Non-pigmented ciliary epithelial cell (primary cell): ENCODE measurements around the gene CHCHD1.
"Not testable (repeated sequence)": the region's sequence is repeated elsewhere in the genome, so short reads cannot be mapped to it uniquely, and the experiment has no call there.

Experiments used
- DNase-seq: peaks from one replicate; pipeline ENCODE4 v3.0.0-alpha.2; 2010; ENCODE audit warnings: low read depth

CHCHD1 gene

GRCh38 chr10:73793456-73793855 lies 11.6 kb downstream of the CHCHD1 start:
- DNase-seq = no peak

GRCh38 chr10:73795491-73795890 lies 13.6 kb downstream of the CHCHD1 start:
- DNase-seq = not testable (repeated sequence)

DNA sequence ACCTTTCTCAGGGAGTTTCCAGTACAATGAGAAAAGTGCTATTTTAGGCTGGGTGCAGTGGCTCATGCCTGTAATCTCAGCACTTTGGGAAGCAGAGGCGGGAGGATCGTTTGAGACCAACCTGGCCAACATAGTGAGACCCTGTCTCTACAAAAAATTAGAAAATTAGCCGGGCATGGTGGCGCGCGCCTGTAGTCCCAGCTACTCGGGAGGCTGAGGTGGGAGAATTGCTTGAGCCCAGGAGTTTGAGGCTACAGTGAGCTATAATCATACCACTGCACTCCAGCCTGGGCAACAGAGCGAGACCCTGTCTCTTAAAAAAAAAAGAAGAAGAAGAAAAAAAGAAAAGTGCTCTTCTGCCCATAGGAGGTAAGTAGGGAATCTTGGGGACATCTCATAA lies 14.2 kb downstream of the CHCHD1 start:
- not testable (repeated sequence) for DNase-seq

DNA sequence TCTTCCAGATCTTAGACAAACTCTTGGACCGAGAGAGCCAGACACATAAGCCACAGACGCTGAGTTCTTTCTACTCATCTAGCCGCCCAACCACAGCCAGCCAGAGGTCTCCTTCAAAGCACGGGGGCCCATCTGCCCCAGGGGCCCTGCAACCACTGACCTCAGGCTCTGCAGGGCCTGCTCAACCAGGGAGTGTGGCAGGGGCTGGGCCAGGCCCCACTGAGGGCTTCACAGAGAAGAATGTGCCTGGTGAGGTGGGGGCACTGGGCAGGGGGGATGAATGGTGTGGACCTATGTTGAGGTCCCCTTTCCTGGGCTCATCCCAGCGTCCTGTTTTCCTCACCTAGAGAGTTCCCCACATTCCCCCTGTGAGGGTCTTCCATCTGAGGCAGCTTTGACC lies 14.9 kb downstream of the CHCHD1 start:
- no peak for DNase-seq

DNA sequence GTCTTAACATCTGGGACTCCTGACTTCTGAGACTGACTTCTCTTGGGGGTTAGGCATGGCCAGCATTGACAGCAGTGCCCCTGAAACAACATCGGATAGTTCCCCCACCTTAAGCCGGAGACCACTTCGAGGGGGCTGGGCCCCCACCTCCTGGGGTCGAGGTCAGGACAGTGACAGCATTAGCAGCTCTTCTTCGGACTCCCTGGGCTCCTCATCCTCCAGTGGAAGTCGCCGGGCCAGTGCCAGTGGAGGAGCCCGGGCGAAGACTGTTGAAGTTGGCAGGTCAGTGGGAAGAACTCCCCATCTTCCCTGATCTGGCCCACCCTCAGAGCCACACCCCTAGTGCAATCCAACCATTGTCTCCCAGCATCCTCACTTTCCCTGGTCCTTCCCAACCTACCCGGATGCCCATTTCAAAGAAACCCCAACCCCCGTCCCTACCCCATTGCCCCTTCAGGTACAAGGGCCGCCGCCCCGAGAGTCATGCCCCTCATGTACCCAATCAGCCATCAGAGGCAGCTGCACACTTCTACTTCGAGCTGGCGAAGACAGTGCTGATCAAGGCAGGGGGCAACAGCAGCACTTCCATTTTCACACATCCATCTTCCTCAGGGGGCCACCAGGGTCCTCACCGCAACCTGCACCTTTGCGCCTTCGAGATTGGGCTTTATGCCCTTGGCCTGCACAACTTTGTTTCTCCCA lies 15.6 kb downstream of the CHCHD1 start:
- DNase-seq = no peak

DNA sequence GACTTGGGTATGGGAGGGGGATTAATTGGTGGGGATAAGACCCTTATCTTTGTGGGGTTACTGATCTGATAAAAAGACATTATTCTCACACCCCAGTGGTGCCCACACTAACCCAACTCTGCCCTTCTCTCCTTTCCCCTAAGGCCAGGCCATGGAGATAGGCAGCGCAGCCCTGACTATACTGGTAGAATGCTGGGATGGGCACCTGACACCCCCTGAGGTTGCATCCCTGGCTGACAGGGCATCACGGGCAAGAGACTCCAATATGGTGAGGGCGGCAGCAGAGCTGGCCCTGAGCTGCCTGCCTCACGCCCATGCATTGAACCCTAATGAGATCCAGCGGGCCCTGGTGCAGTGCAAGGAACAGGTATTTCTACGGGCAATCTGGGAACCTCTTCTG lies 16.2 kb downstream of the CHCHD1 start:
- DNase-seq = no peak

DNA sequence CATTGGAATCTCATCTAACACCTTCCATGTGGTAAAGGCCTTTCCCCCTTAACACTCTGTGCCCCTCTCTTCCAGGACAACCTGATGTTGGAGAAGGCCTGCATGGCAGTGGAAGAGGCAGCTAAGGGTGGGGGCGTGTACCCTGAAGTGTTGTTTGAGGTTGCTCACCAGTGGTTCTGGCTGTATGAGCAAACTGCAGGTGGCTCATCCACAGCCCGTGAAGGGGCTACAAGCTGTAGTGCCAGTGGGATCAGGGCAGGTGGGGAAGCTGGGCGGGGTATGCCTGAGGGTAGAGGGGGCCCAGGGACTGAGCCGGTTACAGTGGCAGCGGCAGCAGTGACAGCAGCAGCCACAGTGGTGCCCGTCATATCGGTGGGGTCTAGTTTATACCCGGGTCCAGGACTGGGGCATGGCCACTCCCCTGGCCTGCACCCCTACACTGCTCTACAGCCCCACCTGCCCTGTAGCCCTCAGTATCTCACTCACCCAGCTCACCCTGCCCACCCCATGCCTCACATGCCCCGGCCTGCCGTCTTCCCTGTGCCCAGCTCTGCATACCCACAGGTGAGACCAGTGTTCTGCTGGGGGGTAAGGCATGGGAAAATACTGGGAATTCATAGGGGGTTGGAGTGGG lies 17.2 kb downstream of the CHCHD1 start:
- no peak for DNase-seq

DNA sequence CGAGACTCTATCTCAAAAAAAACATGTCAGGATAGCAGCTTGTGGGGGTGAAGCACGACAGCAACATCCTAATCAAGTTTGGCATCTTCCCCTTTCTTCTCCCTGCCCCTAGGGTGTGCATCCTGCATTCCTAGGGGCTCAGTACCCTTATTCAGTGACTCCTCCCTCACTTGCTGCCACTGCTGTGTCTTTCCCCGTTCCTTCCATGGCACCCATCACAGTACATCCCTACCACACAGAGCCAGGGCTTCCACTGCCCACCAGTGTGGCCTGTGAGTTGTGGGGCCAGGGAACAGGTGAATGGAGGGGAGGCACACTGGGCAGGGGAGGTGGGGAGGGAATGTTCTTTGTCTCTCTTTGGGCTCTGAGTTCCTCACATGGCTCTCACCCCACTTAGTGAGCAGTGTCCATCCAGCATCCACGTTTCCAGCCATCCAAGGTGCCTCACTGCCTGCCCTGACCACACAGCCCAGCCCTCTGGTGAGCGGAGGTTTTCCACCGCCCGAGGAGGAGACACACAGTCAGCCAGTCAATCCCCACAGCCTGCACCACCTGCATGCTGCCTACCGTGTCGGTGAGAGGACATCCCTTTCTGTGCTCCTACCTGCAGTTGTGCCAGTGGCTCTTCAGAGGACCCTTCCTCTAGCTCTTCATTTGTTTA lies 18.2 kb downstream of the CHCHD1 start:
- DNase-seq = no peak

GRCh38 chr10:73800560-73801252 lies 18.9 kb downstream of the CHCHD1 start:
- no peak for DNase-seq

GRCh38 chr10:73801253-73801590 lies 19.4 kb downstream of the CHCHD1 start:
- no peak for DNase-seq

DNA sequence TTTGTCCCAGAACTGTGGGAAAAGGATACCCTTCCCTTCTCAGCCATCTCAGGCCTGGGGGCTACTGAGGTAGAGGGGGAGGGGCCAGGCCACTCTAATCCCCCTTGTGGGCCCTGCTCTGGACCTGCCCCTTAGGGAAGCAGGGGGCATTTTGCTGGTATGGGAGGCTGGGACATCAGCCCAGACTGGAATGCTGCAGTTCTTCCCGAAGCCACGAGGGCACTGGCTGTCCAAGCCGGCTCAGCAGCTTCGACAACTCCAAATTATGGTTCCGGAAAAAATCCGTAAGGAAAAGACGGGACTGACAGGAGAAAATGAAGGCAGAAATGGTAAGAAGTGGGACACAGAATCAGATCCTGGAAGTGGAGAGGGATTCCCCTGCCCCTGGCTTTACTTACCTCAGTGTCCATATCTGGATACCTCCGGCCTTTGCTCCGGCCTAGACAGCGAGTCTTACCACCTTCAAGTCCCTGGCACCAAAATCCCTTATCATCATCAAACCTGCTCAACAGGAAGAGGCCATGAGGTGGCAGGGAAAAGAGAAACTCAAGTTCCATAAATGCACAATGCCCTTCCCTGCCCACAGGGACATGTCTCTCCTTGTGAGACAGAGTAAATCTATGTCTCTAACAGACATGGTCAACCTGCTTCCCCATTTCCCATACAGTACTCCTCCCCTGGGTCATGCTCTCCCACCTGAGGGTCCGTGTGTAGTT lies 20.6 kb downstream of the CHCHD1 start:
- no peak for DNase-seq

DNA sequence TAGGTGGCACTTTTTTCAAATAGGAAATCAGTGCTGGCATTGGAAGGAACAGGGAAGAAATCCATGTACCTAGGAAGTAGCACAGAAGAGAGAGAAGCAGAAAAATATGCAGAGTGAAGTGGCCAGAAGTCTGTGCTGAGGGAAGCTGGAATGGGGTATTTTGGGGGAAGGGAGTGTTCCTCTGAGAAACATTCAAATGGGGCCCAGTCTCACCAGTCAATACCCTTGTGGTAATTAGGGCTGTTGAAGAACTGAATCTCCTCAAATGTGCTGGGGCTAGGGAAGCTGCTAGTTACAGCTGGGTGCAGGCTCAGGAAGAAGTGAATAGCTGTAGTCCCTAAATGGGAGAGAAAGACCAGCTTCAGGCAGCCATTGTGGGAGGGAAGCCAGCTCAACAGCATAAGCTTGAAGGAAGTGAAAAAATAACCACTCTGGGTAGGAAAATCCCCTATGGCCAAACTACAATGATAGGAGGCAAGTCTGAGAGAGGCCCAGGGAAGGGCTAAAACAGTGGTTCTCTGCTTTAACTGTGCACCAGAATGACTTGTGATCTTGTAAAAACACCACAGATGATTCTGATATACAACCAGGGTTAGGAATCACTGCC lies 21.9 kb downstream of the CHCHD1 start:
- no peak for DNase-seq

DNA sequence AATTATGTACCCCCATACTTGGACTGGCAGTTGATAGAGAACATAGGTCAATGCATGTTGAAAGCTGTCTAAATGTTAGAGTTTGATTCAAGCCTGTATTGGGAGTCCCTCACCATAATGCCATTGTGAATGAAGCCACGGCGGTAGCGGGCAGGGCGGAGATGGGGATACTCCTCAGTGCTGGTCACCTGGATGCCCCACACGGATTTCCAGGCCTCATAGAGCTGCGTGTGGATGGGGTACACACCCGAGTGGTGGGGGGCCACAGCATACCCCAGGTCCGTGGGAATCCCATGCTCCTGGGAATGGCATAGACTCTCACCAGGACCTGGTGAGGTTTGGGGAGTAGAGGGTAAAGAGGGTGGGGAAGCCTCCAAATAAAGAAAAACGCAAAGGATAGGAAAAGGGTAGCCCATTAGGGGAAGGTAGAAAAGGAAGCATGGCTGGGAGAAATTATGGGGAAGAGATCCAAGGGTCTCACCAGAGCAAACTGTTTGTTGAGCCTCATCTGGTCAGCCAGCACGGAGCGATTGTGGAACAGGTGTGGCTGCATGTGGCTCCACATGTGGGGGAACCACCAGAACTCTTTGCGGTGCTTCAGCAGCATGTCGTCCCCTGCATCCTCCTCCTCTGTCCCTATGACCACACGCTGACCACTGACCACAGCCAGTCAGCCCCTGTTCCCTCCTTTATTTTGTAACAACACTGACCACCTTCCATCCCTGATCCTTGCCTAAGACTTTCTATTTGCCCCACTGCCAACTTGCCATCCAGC lies 24.5 kb downstream of the CHCHD1 start:
- no peak for DNase-seq

DNA sequence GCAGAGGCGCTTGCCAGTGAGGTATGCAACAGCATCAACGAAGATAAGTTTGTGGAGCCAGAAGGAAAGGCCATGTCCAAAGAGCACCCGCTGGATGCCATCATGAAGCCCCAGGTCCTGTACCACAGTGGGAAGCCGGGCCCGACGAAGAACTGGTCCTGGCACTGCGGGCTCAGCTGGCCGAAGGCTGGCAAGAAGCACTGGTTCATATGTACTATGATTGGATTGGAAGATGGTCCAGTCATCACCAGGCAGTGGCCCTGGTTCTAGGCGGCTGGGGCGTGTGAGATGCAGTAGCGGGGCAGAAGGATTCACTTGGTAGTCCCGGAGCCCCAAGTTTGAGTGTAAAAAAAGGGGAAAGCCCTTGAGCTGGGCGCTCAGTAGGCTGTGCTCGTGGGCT lies 25.6 kb downstream of the CHCHD1 start:
- no peak for DNase-seq

GRCh38 chr10:73808021-73808815 lies 26.4 kb downstream of the CHCHD1 start:
- DNase-seq = no peak

- no peak for DNase-seq
Measured at GRCh38 chr10:73809061-73809818, 27.4 kb downstream of the CHCHD1 start.

GRCh38 chr10:73810358-73810734 lies 28.5 kb downstream of the CHCHD1 start:
- no peak for DNase-seq

GRCh38 chr10:73810735-73811465 lies 29.1 kb downstream of the CHCHD1 start:
- no peak for DNase-seq

GRCh38 chr10:73812657-73813056 lies 30.8 kb downstream of the CHCHD1 start:
- no peak for DNase-seq
